GM19328 (cell line): ENCODE results near the gene UBFD1.
"Not testable (repeated sequence)": the region's sequence is repeated elsewhere in the genome, so short reads cannot be mapped to it uniquely, and the experiment has no call there.

Experiments used
- ATAC-seq: cut with Tn5 transposase; IDR thresholded peaks from one replicate; pipeline ENCODE4 v1.9.1; 2021; ENCODE audit warnings: mild to moderate bottlenecking, moderate library complexity; ENCODE audit not compliant: unreplicated experiment

UBFD1 gene

GRCh38 chr16:23597003-23597756 lies 39.7 kb downstream of the UBFD1 start:
- ATAC-seq, result no peak

GRCh38 chr16:23607726-23608125 lies 50.2 kb downstream of the UBFD1 start:
- ATAC-seq, result no peak

DNA sequence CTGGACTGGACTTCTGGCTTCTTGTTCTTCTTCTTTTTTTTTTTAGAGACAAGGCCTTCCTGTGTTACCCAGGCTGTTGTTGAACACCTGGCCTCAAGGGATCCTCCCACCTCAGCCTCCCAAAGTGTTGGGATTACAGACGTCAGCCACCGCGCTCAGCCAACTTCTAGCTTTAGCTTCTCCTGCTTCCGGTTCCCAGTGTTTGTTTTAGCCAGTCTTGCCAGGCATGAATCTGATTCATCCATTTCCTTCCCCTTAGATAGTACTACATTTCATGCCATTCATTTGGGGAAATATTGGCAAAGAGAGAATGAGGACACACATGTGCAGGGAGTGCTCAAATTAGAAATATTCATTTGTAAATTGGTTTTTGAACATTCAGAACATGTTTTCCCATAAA lies 50.7 kb downstream of the UBFD1 start:
- ATAC-seq, result no peak

DNA sequence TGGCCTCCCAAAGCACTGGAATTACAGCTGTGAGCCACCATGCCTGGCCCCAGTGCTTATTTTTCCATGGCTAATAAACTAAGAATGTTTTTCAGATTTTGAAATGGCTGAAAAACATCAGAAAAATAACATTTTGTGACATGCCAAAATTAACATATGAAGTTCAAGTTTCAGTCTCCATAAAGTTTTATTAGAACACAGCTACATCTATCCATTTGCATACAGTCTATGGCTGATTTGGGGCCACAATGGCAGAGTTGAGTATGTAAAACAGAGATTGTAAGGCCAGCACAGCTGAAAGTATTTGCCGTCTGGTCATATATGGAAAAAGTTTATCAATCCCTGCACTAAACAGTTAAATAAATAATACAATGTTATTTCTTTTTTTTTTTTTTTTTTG lies 52.4 kb downstream of the UBFD1 start:
- ATAC-seq, result no peak

- ATAC-seq, result not testable (repeated sequence)
Observed at GRCh38 chr16:23610905-23611304, 53.4 kb downstream of the UBFD1 start.

DNA sequence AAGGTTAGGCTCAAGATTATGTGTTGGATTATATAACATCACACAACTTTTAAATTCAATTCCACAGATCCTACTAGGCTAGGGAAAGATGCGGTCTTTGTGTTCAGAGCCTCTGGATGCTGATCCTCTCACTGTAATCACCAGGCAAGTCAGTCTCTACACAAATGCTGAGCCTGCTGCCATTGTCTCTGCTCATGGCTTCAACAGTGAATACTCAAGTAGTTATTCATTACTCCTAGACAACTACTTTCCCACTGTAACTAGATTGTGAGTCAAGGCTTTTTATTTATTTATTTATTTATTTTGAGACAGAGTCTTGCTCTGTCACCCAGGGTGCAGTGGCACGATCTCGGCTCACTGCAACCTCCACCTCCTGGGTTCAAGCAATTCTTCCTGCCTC lies 54.4 kb downstream of the UBFD1 start:
- no peak for ATAC-seq

DNA sequence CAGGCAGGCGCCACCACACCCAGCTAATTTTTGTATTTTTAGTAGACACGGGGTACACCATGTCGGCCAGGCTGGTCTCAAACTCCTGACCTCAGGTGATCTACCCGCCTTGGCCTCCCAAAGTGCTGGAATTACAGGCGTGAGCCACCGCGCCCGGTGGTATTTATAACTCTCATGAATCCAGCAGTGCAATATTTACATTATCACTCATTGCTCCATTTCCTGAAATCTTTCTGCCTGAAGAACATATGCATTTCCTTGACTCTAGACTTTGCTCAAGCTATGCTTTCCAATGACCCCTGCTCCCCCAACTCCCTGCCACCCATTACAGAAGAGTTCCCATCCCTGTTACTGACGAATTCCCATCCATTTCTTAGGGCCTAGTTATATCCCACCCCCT lies 58.3 kb downstream of the UBFD1 start:
- ATAC-seq, result no peak
